Activated T-helper 1 cell treated with anti-CD3 and anti-CD28 coated beads, Interleukin-12 subunit alpha, Interleukin-12 subunit beta, Interleukin-2, Interleukin-4 antibody, amounts not matched to agents 30 ng/mL and 10 ng/mL and 1 ng/mL, durations not matched to agents 14 hours and 24 hours and 36 hours (primary cell): ENCODE measurements around the gene ATP13A2. TPM values are rescaled to one million over a fixed set of nuclear protein-coding genes. Genes with fewer than 3 reads are reported as not detected.

Source experiments
- DNase-seq: peaks from one replicate; pipeline ENCODE4 v3.0.0; 2021; ENCODE audit warnings: low spot score
- H3K27ac Mint-ChIP-seq: one replicate; pipeline ENCODE4 v1.8.0; 2021; ENCODE audit warnings: mild to moderate bottlenecking, mixed read lengths
- H3K27me3 Mint-ChIP-seq: one replicate; pipeline ENCODE4 v1.8.0; 2022; ENCODE audit warnings: mild to moderate bottlenecking, moderate library complexity, mixed read lengths; ENCODE audit not compliant: insufficient read depth
- H3K36me3 Mint-ChIP-seq: one replicate; pipeline ENCODE4 v1.8.0; 2021; ENCODE audit warnings: low read depth, mixed read lengths
- H3K4me1 Mint-ChIP-seq: one replicate; pipeline ENCODE4 v1.8.0; 2021; ENCODE audit warnings: low read depth, mixed read lengths
- H3K4me3 Mint-ChIP-seq: one replicate; pipeline ENCODE4 v1.8.0; 2021; ENCODE audit warnings: mild to moderate bottlenecking, moderate library complexity, mixed read lengths
- H3K9me3 Mint-ChIP-seq: one replicate; pipeline ENCODE4 v1.8.0; 2021; ENCODE audit warnings: mixed read lengths
- intact Hi-C: fragments of 100-400 bp; cut with micrococcal nuclease; formaldehyde crosslinking; loops from one replicate; pipeline ENCODE4 v1.15.1; 2024
- total RNA-seq: library from RNA; stranded (reverse); gene quantifications from 2 replicates; pipeline ENCODE4 v1.2.3, GENCODE V29; 2022

ATP13A2 gene
- total RNA-seq, 1 donor from 2014 or later: 48.3 TPM

- DNase-seq: no peak
- H3K36me3 Mint-ChIP-seq: peaks cover 5% of the 10 kb centered on the region
- H3K9me3 Mint-ChIP-seq: no peaks in the 10 kb centered on the region
- intact Hi-C loops: no loop called here
- no peak overlapping the region for H3K27ac Mint-ChIP-seq
- H3K27me3 Mint-ChIP-seq: no peaks in the 10 kb centered on the region
- H3K4me3 Mint-ChIP-seq: no peak overlapping the region
- H3K4me1 Mint-ChIP-seq: no peaks in the 10 kb centered on the region
Measured at GRCh38 chr1:16991571-16991970, 20.2 kb downstream of the ATP13A2 start.

GRCh38 chr1:16989676-16990391, 21.9 kb downstream of the ATP13A2 start:
- Mint-ChIP-seq H3K4me1 (no peaks in the 10 kb centered on the region), H3K27ac (no peak overlapping the region), H3K27me3 (no peaks in the 10 kb centered on the region), H3K9me3 (no peaks in the 10 kb centered on the region), H3K4me3 (no peak overlapping the region), H3K36me3 (peaks cover 7% of the 10 kb centered on the region)
- intact Hi-C loops: no loop called here
- DNase-seq: no peak

DNA sequence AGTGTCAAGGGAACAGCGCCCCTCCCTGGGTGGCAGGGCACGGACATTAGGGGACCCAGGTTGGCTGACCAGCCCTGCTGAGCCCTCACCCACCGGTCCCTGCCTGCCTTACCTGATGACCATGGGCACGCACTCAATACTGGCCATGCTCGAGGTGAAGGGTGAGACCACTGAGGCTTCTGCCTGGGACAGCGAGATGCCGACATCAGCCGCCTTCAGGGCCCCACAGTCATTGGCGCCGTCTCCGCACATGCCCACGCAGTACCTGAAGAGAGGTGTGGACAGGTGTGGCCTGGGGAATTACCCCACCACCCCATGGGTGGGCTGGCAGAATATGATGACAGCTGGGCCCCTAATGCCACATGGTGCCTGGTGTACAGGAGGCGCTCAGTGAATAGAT, 23.5 kb downstream of the ATP13A2 start:
- Mint-ChIP-seq H3K9me3 (no peaks in the 10 kb centered on the region), H3K27me3 (peaks cover 2% of the 10 kb centered on the region), H3K4me3 (no peak overlapping the region), H3K36me3 (peaks cover 7% of the 10 kb centered on the region), H3K4me1 (no peaks in the 10 kb centered on the region), H3K27ac (no peak overlapping the region)
- intact Hi-C loops: no loop called here
- DNase-seq: no peak

DNA sequence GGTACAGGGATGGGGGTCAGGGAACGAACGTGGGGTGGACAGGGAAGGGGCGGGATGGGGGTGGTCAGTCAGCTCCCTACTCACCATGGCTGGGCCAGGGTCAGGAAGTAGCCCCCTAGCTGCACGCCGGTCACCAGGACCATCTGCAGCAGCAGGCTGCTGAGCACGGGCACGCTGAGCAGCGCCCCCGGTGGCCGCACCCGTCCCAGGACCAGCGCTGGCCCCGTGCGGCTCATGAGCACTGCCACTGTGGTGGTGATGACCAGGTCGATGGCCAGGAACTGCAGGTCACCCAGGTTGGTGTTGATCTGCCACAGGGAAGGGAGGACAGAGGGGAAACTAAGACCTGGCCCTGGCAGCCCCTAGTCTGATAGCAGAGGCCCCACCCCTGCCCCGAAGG, 24.8 kb downstream of the ATP13A2 start:
- Mint-ChIP-seq H3K9me3 (no peaks in the 10 kb centered on the region), H3K27ac (no peak overlapping the region), H3K4me3 (no peak overlapping the region), H3K36me3 (peaks cover 7% of the 10 kb centered on the region), H3K4me1 (no peaks in the 10 kb centered on the region), H3K27me3 (peaks cover 7% of the 10 kb centered on the region)
- DNase-seq: no peak
- intact Hi-C loops: no loop called here

DNA sequence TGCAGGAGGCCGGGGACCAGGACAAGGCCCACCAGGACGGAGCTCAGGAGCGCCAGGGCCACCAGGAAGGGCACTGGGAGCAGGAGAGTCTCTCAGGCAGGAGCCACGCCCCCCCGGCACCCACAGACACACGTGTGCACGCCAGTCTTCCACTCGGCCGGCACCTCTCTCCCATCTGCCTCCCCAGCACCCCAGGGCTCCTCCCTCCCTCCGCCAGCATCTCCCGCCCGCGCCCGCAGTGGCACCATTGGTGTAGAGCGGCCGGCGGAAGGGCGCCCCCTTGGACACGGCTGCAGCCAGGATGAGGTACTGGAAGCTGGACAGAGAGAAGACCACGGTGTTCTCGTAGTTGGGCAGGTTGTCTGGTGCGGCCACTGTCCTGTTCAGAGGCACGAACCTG, 25.2 kb downstream of the ATP13A2 start:
- peaks cover 10% of the 10 kb centered on the region for H3K27me3 Mint-ChIP-seq
- H3K36me3 Mint-ChIP-seq: peaks cover 7% of the 10 kb centered on the region
- no peaks in the 10 kb centered on the region for H3K9me3 Mint-ChIP-seq
- H3K27ac Mint-ChIP-seq: no peak overlapping the region
- no peak for DNase-seq
- H3K4me3 Mint-ChIP-seq: no peak overlapping the region
- H3K4me1 Mint-ChIP-seq: no peaks in the 10 kb centered on the region
- intact Hi-C loops: no loop called here

GRCh38 chr1:16986113-16986512, 25.6 kb downstream of the ATP13A2 start:
- intact Hi-C loops: no loop called here
- Mint-ChIP-seq H3K4me1 (no peaks in the 10 kb centered on the region), H3K9me3 (no peaks in the 10 kb centered on the region), H3K27ac (no peak overlapping the region), H3K27me3 (peaks cover 15% of the 10 kb centered on the region), H3K4me3 (no peak overlapping the region), H3K36me3 (peaks cover 4% of the 10 kb centered on the region)
- no peak for DNase-seq

DNA sequence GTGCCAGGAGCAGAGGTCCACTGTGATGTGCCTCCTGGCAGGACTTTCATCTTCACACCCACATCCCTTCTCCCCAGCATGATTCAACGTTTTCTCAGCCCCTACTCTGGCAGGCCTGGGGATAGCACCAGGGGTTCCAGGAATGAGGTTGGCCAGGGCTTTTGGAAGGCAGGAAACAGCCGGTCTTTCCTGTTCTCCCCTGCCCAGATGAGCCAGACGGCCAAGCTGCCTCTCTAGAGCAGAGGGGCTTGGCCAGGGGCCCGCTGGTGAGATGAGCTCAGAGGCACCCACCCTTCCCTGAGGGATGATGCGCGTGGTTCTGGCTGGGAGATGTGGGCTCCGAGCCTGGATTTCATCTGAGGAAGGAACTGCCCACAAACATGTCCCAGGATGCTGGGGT, 27.0 kb downstream of the ATP13A2 start:
- no peaks in the 10 kb centered on the region for H3K9me3 Mint-ChIP-seq
- peaks cover 22% of the 10 kb centered on the region for H3K27me3 Mint-ChIP-seq
- H3K36me3 Mint-ChIP-seq: peaks cover 4% of the 10 kb centered on the region
- intact Hi-C loops: no loop called here
- no peak overlapping the region for H3K4me3 Mint-ChIP-seq
- no peaks in the 10 kb centered on the region for H3K4me1 Mint-ChIP-seq
- no peak overlapping the region for H3K27ac Mint-ChIP-seq
- DNase-seq: no peak

DNA sequence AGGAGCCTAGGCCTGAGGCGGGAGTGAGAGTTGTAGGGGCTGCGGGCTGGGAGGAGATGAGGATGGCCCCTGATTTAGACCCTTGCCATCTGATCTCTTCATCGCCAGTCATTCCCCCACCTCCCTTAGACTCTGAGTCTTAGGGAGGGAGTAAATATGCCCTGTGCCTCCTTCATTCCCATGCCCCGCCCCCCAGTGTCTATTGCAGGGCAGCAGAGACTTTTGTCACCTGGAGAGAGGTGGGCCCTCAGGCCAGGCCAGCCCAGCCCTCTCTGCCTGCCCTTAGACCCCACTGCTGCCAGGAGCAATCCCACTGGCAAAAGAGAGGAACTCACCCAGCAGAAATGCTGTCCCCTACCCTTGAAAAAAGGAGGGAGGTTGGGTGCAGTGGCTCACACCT, 28.1 kb downstream of the ATP13A2 start:
- Mint-ChIP-seq H3K36me3 (peaks cover 4% of the 10 kb centered on the region), H3K27ac (no peak overlapping the region), H3K9me3 (no peaks in the 10 kb centered on the region), H3K4me3 (no peak overlapping the region), H3K27me3 (peaks cover 27% of the 10 kb centered on the region), H3K4me1 (no peaks in the 10 kb centered on the region)
- no peak for DNase-seq
- intact Hi-C loops: no loop called here

DNA sequence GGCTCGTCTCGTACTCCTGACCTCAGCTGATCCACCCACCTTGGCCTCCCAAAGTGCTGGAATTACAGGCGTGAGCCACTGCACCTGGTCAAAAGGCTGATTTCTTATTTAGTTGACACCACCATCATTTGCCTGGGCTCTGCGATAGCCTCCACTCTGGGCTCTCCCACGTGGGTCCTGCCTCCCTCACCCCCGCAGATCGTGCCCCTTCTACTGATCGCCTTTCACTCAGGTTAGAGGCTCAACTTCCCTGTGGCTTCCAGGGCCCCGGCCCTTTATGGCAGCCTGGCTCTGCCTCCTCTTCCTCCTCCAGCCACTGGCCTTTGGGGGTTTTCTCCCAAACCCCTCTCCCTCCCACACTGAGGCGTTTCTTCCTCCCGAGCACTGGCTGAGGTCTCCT, 28.8 kb downstream of the ATP13A2 start:
- H3K27ac Mint-ChIP-seq: no peak overlapping the region
- peaks cover 4% of the 10 kb centered on the region for H3K36me3 Mint-ChIP-seq
- H3K27me3 Mint-ChIP-seq: peaks cover 29% of the 10 kb centered on the region
- no peaks in the 10 kb centered on the region for H3K9me3 Mint-ChIP-seq
- no peaks in the 10 kb centered on the region for H3K4me1 Mint-ChIP-seq
- no peak overlapping the region for H3K4me3 Mint-ChIP-seq
- intact Hi-C loops: no loop called here
- no peak for DNase-seq

GRCh38 chr1:16981269-16981849, 30.4 kb downstream of the ATP13A2 start:
- intact Hi-C loops: no loop called here
- Mint-ChIP-seq H3K27me3 (peaks cover 33% of the 10 kb centered on the region), H3K4me3 (peak overlapping the region; percentile 9), H3K36me3 (peaks cover 4% of the 10 kb centered on the region), H3K4me1 (no peaks in the 10 kb centered on the region), H3K9me3 (no peaks in the 10 kb centered on the region), H3K27ac (no peak overlapping the region)
- no peak for DNase-seq

GRCh38 chr1:16980473-16981268, 31.1 kb downstream of the ATP13A2 start, which contains the start of gene MFAP2:
TSS of gene MFAP2 (minus strand) at chr1:16980620. CDS start at chr1:16978273, 2,347 bp downstream.
- Mint-ChIP-seq H3K36me3 (peaks cover 2% of the 10 kb centered on the region), H3K4me3 (peak within 1 kb of the TSS; percentile 9), H3K9me3 (no peaks in the 10 kb centered on the region), H3K4me1 (no peaks in the 10 kb centered on the region), H3K27ac (no peak within 1 kb of the TSS), H3K27me3 (peaks cover 33% of the 10 kb centered on the region)
- no peak for DNase-seq
- intact Hi-C loops: no loop called here

GRCh38 chr1:16979475-16980327, 32.0 kb downstream of the ATP13A2 start:
- H3K27me3 Mint-ChIP-seq: peaks cover 33% of the 10 kb centered on the region
- no peak overlapping the region for H3K4me3 Mint-ChIP-seq
- H3K27ac Mint-ChIP-seq: no peak overlapping the region
- intact Hi-C loops: no loop called here
- DNase-seq: no peak
- no peaks in the 10 kb centered on the region for H3K9me3 Mint-ChIP-seq
- no peaks in the 10 kb centered on the region for H3K36me3 Mint-ChIP-seq
- H3K4me1 Mint-ChIP-seq: no peaks in the 10 kb centered on the region
